Ishikawa (cell line): ENCODE results near the gene MALRD1.

Source experiments
- CREB1 ChIP-seq: IDR thresholded peaks from 2 replicates; pipeline ENCODE4 v1.6.1; 2012; ENCODE audit warnings: low read depth
- EGR1 ChIP-seq: IDR thresholded peaks from 2 replicates; pipeline ENCODE4 v1.6.1; 2012
- MAX ChIP-seq: IDR thresholded peaks from 2 replicates; pipeline ENCODE4 v1.6.1; 2012
- RAD21 ChIP-seq: IDR thresholded peaks from 2 replicates; pipeline ENCODE4 v1.6.1; 2012; ENCODE audit warnings: low read depth
- REST ChIP-seq: IDR thresholded peaks from 2 replicates; pipeline ENCODE4 v1.6.1; 2012; ENCODE audit warnings: low read depth, mild to moderate bottlenecking
- TAF1 ChIP-seq: IDR thresholded peaks from 2 replicates; pipeline ENCODE4 v1.6.1; 2012; ENCODE audit warnings: low read depth, mild to moderate bottlenecking
- TCF12 ChIP-seq: IDR thresholded peaks from 2 replicates; pipeline ENCODE4 v1.6.1; 2012; ENCODE audit warnings: low read depth
- YY1 ChIP-seq: IDR thresholded peaks from 2 replicates; pipeline ENCODE4 v1.6.1; 2012; ENCODE audit warnings: low read depth
- ZBTB7A ChIP-seq: IDR thresholded peaks from 2 replicates; pipeline ENCODE4 v1.6.1; 2012; ENCODE audit warnings: low read depth

- TF ChIP-seq ZBTB7A = no peak
- TF ChIP-seq RAD21 = no peak
- TF ChIP-seq EGR1 = no peak
- TF ChIP-seq MAX = no peak
- TF ChIP-seq CREB1 = no peak
- no peak for TF ChIP-seq TAF1
- TF ChIP-seq TCF12 = no peak
- no peak for TF ChIP-seq YY1
- no peak for TF ChIP-seq REST
These were observed 318.6 kb downstream of the MALRD1 start for GRCh38 chr10:19367176-19367575.
